Gastrocnemius medialis (tissue), 4 donors: ENCODE measurements around the gene MTG2. TPM values are rescaled to one million over a fixed set of nuclear protein-coding genes. Genes with fewer than 3 reads are reported as not detected.
A peak's percentile ranks its signal among the peaks of the same experiment; 100 is the strongest.

ENCODE experiments used
- ATAC-seq, 2 donors: fragments of 150-250 bp; one replicate each; pipeline ENCODE4 v1.9.1; 2016
- DNase-seq, 2 donors: peaks; one replicate each; pipeline ENCODE4 v3.0.0-alpha.2; 2019
- H3K27ac ChIP-seq, 4 donors: fragments of 200-600 bp; sonication (generic); 1 replicate in 1 of 4; 2 replicates in 3 of 4; pipeline ENCODE4 v1.5.1; 2016 to 2018; ENCODE audit warnings: mild to moderate bottlenecking in 2 of 4, moderate library complexity in 1 of 4
- H3K27me3 ChIP-seq, 3 donors: fragments of 200-600 bp; sonication (generic) in 2 of 3; 1 replicate in 1 of 3; 2 replicates in 2 of 3; pipeline versions ENCODE4 v1.5.1 to v1.6.0; 2016 to 2019; ENCODE audit warnings: mild to moderate bottlenecking in 1 of 3, moderate library complexity in 1 of 3
- H3K36me3 ChIP-seq, 2 donors: fragments of 200-600 bp; sonication (generic) in 1 of 2; one replicate each; pipeline ENCODE4 v1.5.1; 2017 to 2018
- H3K4me1 ChIP-seq, 2 donors: fragments of 200-600 bp; sonication (generic) in 1 of 2; one replicate each; pipeline ENCODE4 v1.5.1; 2016 to 2017; ENCODE audit warnings: mild to moderate bottlenecking in 2 of 2
- H3K4me3 ChIP-seq, 4 donors: fragments of 200-600 bp; sonication (generic) in 3 of 4; 1 replicate in 1 of 4; 2 replicates in 3 of 4; pipeline ENCODE4 v1.5.1; 2016 to 2019; ENCODE audit warnings: mild to moderate bottlenecking in 2 of 4
- H3K9me3 ChIP-seq, 3 donors: fragments of 200-600 bp; sonication (generic) in 2 of 3; 1 replicate in 1 of 3; 2 replicates in 2 of 3; pipeline ENCODE4 v1.5.1; 2016 to 2019
- POLR2A ChIP-seq, 2 donors: fragments of 450-650 bp; IDR thresholded peaks; one replicate each; pipeline ENCODE4 v1.6.1; 2017; ENCODE audit warnings: antibody characterized with exemption in 2 of 2, mild to moderate bottlenecking in 2 of 2, moderate library complexity in 2 of 2
- in situ Hi-C, 4 donors: fragments of 200-750 bp; cut with MboI; loops; one replicate each; pipeline versions ENCODE4 v1.15.0 to v1.8.0; 2017; ENCODE audit warnings: low sequenced_read_pairs in 4 of 4
- intact Hi-C: fragments of 100-400 bp; cut with DNase I; formaldehyde crosslinking; loops from one replicate; pipeline ENCODE4 v1.15.1; 2023; ENCODE audit warnings: low total_unique reads
- total RNA-seq, 4 donors: library from RNA; depleted of rRNA; stranded (reverse); fragments of >200 nt; gene quantifications; one replicate each; pipeline versions ENCODE4 v1.1.0 to v1.2.3, GENCODE V29; 2016
- TF ChIP-seq, protein P1 (sequence below), 5 experiments: fragments of 450-650 bp in 3 of 5; fragments of 200-600 bp in 2 of 5; sonication (generic) in 2 of 5; IDR thresholded peaks in 4 of 5; conservative IDR thresholded peaks in 1 of 5; 1 replicate in 4 of 5; 2 replicates in 1 of 5; pipeline ENCODE4 v1.5.1; 2016 to 2019; ENCODE audit warnings: antibody characterized with exemption in 5 of 5, mild to moderate bottlenecking in 3 of 5, moderate library complexity in 3 of 5

The MTG2 gene
- total RNA-seq, 4 donors from 2014 or later = 21.0 to 50.8 (median 29.3) TPM

DNA sequence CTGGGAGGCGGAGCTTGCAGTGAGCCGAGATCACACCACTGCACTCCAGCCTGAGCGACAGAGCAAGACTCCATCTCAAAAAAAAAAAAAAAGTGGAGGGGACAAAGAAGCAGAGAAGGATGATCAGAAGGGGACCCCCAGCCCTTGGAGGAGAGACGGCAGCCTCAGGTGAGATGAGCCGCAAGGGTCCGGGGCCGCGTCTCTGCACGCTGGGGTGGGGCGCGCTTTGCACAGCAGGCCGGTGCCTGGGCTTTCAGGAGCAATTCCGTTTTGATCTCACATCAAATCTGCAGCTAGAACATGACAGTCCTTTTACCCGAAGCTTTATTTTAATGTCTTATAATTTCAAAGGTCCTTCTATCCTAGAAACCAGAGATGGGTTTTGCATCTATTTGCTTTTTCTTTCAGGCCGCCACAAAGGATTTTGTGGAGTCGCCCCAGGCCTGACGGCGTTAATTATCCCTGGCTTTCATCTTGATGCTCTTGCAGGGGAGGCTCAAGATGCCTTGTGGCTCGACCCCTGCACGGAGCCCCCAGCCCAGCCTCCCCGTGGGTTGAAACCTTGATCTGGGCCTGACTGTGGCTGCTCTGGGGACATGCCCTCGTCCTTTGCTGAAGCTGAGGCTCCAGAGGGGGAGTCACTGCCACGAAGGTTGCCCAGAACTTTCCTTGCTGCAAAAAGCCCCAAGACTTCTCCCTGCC is 20.0 kb downstream of the MTG2 start:
- peaks cover 0 to 52% of the 10 kb centered on the region in 2 donors for H3K36me3 ChIP-seq
- H3K9me3 ChIP-seq = no peaks in the 10 kb centered on the region
- DNase-seq = peak in 1 of 2 donors; percentile 4
- in situ Hi-C loops (no loop called here), intact Hi-C loops (no loop called here)
- no peaks in the 10 kb centered on the region for H3K4me1 ChIP-seq
- H3K4me3 ChIP-seq = no peak overlapping the region
- TF ChIP-seq POLR2A (IDR thresholded peaks at IDR 0.05) = no peak
- TF ChIP-seq, protein P1, sequence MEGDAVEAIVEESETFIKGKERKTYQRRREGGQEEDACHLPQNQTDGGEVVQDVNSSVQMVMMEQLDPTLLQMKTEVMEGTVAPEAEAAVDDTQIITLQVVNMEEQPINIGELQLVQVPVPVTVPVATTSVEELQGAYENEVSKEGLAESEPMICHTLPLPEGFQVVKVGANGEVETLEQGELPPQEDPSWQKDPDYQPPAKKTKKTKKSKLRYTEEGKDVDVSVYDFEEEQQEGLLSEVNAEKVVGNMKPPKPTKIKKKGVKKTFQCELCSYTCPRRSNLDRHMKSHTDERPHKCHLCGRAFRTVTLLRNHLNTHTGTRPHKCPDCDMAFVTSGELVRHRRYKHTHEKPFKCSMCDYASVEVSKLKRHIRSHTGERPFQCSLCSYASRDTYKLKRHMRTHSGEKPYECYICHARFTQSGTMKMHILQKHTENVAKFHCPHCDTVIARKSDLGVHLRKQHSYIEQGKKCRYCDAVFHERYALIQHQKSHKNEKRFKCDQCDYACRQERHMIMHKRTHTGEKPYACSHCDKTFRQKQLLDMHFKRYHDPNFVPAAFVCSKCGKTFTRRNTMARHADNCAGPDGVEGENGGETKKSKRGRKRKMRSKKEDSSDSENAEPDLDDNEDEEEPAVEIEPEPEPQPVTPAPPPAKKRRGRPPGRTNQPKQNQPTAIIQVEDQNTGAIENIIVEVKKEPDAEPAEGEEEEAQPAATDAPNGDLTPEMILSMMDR (IDR thresholded peaks at IDR 0.05 in 4 of 5, conservative IDR thresholded peaks at IDR 0.05 in 1 of 5) = no peak
- ATAC-seq = no peak
- no peak overlapping the region for H3K27ac ChIP-seq
- no peaks in the 10 kb centered on the region for H3K27me3 ChIP-seq

DNA sequence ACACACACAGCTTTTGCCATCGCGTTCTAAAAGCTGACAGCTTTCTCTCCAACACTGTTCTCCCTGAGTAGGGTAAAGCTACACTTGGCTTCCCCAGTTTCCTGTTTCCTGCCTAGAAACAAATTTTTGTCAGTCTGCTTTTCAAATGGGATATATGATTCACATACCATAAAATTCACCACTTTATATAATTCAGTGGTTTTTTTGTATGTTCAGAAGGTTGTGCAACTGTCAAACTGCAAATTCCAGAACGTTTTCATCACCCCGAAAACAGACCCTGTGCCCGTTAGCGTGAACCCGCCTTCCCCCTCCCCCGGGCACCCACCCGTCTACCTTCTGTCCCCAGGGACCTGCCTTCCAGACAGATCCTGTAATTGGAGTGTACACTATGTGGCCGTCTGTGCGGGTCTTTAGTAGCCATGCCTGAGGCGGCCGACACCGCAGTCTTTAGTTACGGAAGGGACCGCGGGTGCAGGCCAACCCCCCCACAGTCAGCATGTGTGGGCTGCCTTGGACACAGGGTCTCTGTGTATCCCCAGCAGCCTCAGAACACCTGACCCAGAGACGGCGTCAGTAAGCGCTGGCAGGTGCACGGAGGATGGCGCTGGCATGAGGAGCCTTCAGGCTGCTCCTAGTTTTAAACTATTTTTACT is 20.7 kb downstream of the MTG2 start:
- no peaks in the 10 kb centered on the region for H3K27me3 ChIP-seq
- H3K27ac ChIP-seq = no peak overlapping the region
- H3K36me3 ChIP-seq = peaks cover 0 to 46% of the 10 kb centered on the region in 2 donors
- in situ Hi-C loops (no loop called here), intact Hi-C loops (no loop called here)
- H3K9me3 ChIP-seq = no peaks in the 10 kb centered on the region
- DNase-seq (peak in 1 of 2 donors; percentile 5), ATAC-seq (no peak)
- H3K4me3 ChIP-seq = no peak overlapping the region
- peaks cover under 1% of the 10 kb centered on the region in 2 donors for H3K4me1 ChIP-seq
- TF ChIP-seq, protein P1 (IDR thresholded peaks at IDR 0.05 in 4 of 5, conservative IDR thresholded peaks at IDR 0.05 in 1 of 5) = no peak
- no peak for TF ChIP-seq POLR2A (IDR thresholded peaks at IDR 0.05)

DNA sequence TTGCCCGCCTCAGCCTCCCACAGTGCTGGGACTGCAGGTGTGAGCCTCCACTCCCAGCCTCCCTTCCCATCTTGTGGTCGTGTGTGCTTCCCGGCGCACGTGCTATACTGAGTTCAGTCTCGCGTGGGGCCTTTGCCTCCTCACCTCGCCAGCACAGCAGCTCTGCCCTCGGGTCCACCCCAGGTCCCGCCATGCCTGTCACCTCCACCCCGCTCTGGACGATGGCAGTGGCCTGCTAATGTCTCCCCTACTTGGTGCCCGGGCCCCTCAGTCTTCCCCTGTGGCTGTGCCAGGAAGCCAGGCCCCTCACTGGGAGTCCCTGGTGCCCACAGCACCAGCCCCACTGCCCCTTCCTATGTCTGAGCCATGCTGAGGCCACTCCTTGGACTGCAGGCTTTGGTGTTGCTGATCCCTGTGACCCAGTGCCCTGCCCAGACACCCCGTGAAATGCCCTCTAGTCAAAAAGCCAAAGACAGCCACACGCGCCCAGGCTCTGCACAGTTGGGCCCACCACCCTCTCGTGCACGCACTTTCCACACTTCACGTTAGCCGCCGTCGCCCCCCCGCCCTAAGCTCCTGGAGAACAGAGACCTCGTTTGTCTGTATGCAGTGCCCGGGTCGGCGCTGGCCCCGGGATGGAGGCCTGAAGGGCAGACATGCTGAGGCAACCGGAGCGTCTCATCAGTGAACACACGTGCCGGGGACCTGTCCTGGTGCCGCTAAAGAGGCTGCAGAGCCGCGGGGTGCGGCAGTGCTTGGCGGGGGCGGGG is 23.0 kb downstream of the MTG2 start:
- Histone ChIP-seq H3K4me3 (no peak overlapping the region), H3K36me3 (peaks cover 0 to 25% of the 10 kb centered on the region in 2 donors), H3K27me3 (peaks cover 0 to 3% (median under 1%) of the 10 kb centered on the region in 3 donors), H3K4me1 (peaks cover 12 to 13% of the 10 kb centered on the region in 2 donors), H3K9me3 (no peaks in the 10 kb centered on the region), H3K27ac (no peak overlapping the region)
- ATAC-seq (no peak), DNase-seq (no peak)
- in situ Hi-C loops = no loop called here
- TF ChIP-seq, protein P1 (IDR thresholded peaks at IDR 0.05 in 4 of 5, conservative IDR thresholded peaks at IDR 0.05 in 1 of 5) = no peak
- TF ChIP-seq POLR2A (IDR thresholded peaks at IDR 0.05) = no peak
- intact Hi-C loops = no loop called here

DNA sequence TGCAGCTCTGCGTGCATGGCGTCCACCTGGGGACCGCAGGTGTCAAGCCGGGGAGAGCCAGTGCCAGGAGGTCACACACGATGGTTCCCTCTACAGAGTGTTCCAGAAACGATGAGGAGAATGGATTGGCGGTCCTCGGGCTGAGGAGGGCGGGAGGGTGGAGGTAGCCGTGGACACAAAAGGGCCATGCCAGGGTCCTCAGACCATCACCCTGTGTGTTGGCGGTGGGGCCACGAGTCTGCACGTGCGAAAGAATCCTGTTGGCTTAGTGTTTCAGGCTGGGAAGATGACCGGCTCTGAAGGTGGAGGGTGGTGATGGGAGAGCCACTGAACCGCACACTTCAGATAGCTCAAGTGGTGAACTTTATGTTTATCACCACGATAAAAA is 23.6 kb downstream of the MTG2 start:
- in situ Hi-C loops (no loop called here), intact Hi-C loops (no loop called here)
- H3K36me3 ChIP-seq = peaks cover 0 to 19% of the 10 kb centered on the region in 2 donors
- no peak for ATAC-seq
- peaks cover 2 to 6% (median 4%) of the 10 kb centered on the region in 3 donors for H3K27me3 ChIP-seq
- no peak overlapping the region for H3K27ac ChIP-seq
- H3K9me3 ChIP-seq = no peaks in the 10 kb centered on the region
- no peak for DNase-seq
- peaks cover 12 to 13% of the 10 kb centered on the region in 2 donors for H3K4me1 ChIP-seq
- TF ChIP-seq POLR2A (IDR thresholded peaks at IDR 0.05) = no peak
- TF ChIP-seq, protein P1 (IDR thresholded peaks at IDR 0.05 in 4 of 5, conservative IDR thresholded peaks at IDR 0.05 in 1 of 5) = no peak
- no peak overlapping the region for H3K4me3 ChIP-seq
